ENCODE data around the gene KCNK2. TPM values are rescaled to one million over a fixed set of nuclear protein-coding genes. Genes with fewer than 3 reads are reported as not detected.

The KCNK2 gene
- polyA plus RNA-seq, 1 donor (not counting 4 experiments of a cell fraction or from before 2014, with no cell fraction given) = 0.10 TPM

DNA sequence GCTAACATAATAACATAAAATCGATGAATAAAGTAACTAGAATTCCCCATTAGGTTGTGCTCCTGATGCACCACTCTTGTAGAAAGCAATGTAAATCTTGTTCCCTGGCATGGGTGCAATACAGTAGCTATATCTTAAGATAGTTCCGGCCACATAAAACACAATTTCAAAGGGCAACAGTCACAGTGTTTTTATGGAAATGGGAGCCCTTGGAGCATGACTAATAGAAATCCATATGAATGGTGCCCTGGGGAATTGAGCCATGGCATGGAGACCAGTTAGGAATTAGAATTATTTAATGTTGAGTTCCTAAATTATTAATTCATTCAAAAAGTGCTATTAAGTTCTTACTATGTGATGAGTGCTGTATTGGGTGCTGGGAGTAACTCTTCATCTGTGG is 118.7 kb downstream of the KCNK2 start:
- Histone ChIP-seq H3K36me3 (ENCODE audit: control insufficient read depth in 2 of 2, extremely low read depth in 1 of 2, insufficient read depth in 2 of 2, low read length in 2 of 2) (no peaks in the 10 kb centered on the region), H3K27ac (ENCODE audit: control insufficient read depth, insufficient read depth, low read length) (no peak overlapping the region), H3K4me1 (ENCODE audit: control insufficient read depth, extremely low read depth, insufficient read depth, low read length) (no peaks in the 10 kb centered on the region), H3K9ac (ENCODE audit: control insufficient read depth, extremely low read depth, insufficient read depth, low read length) (no peak overlapping the region), H3K79me2 (ENCODE audit: control insufficient read depth, insufficient read depth, low read length) (no peaks in the 10 kb centered on the region), H3K4me2 (ENCODE audit: control insufficient read depth, extremely low read depth, insufficient read depth, low read depth, low read length) (no peak overlapping the region), H4K20me1 (ENCODE audit: control insufficient read depth, extremely low read depth, insufficient read depth, low read length) (no peaks in the 10 kb centered on the region), H3K9me3 (ENCODE audit: control insufficient read depth, low read depth, low read length) (no peaks in the 10 kb centered on the region), H2AFZ (ENCODE audit: control insufficient read depth, low read length) (no peak overlapping the region), H3K27me3 (ENCODE audit: control insufficient read depth, extremely low read depth, insufficient read depth, low read length) (no peaks in the 10 kb centered on the region), H3K4me3 (ENCODE audit: control insufficient read depth in 2 of 3, extremely low read depth in 1 of 3, insufficient read depth in 2 of 3, low read depth in 1 of 3, low read length in 3 of 3) (no peak overlapping the region), H3K9me1 (ENCODE audit: control insufficient read depth, extremely low read depth, insufficient read depth, low read length) (no peaks in the 10 kb centered on the region)
- DNase-seq (ENCODE audit: low read depth, low spot score) (no peak), FAIRE-seq (no peak)
- no peak for TF ChIP-seq EZH2 (IDR thresholded peaks at IDR 0.05; ENCODE audit: low read length)
- TF ChIP-seq, protein P1, sequence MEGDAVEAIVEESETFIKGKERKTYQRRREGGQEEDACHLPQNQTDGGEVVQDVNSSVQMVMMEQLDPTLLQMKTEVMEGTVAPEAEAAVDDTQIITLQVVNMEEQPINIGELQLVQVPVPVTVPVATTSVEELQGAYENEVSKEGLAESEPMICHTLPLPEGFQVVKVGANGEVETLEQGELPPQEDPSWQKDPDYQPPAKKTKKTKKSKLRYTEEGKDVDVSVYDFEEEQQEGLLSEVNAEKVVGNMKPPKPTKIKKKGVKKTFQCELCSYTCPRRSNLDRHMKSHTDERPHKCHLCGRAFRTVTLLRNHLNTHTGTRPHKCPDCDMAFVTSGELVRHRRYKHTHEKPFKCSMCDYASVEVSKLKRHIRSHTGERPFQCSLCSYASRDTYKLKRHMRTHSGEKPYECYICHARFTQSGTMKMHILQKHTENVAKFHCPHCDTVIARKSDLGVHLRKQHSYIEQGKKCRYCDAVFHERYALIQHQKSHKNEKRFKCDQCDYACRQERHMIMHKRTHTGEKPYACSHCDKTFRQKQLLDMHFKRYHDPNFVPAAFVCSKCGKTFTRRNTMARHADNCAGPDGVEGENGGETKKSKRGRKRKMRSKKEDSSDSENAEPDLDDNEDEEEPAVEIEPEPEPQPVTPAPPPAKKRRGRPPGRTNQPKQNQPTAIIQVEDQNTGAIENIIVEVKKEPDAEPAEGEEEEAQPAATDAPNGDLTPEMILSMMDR (optimal IDR thresholded peaks at IDR 0.05 in 1 of 3, IDR thresholded peaks at IDR 0.05 in 1 of 3, conservative IDR thresholded peaks at IDR 0.05 in 1 of 3; ENCODE audit: extremely low read depth in 1 of 3, insufficient read depth in 2 of 3, low read length in 3 of 3) = no peak
- dilution Hi-C loops (cut with MboI; ENCODE audit: extremely low pct_ligation_motif_present, low sequenced_read_pairs) = no loop called here

DNA sequence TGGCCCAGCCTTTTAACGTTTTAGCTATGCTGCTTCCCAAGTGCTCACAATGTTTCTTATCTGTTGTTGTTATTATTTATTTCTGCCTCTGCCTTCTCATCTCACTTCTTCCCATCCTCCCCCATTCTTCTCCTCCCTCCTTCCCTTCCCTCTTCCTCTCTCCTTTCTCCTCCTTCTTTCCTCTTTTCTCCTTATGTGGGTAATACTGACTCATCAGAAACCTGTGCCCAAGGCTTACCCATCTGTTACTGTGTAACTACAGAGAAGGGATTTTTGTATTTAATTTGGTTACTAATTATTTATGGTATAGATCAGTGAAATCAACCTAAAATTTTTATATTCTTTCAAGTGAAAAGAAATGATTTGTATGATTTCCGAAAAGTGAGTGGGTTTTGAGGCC is 120.3 kb downstream of the KCNK2 start:
- DNase-seq (ENCODE audit: low read depth, low spot score) (no peak), FAIRE-seq (no peak)
- Histone ChIP-seq H3K4me2 (ENCODE audit: control insufficient read depth, extremely low read depth, insufficient read depth, low read depth, low read length) (no peak overlapping the region), H3K27ac (ENCODE audit: control insufficient read depth, insufficient read depth, low read length) (no peak overlapping the region), H3K27me3 (ENCODE audit: control insufficient read depth, extremely low read depth, insufficient read depth, low read length) (no peaks in the 10 kb centered on the region), H3K4me3 (ENCODE audit: control insufficient read depth in 2 of 3, extremely low read depth in 1 of 3, insufficient read depth in 2 of 3, low read depth in 1 of 3, low read length in 3 of 3) (no peak overlapping the region), H4K20me1 (ENCODE audit: control insufficient read depth, extremely low read depth, insufficient read depth, low read length) (no peaks in the 10 kb centered on the region), H3K4me1 (ENCODE audit: control insufficient read depth, extremely low read depth, insufficient read depth, low read length) (no peaks in the 10 kb centered on the region), H2AFZ (ENCODE audit: control insufficient read depth, low read length) (no peak overlapping the region), H3K79me2 (ENCODE audit: control insufficient read depth, insufficient read depth, low read length) (no peaks in the 10 kb centered on the region), H3K9me3 (ENCODE audit: control insufficient read depth, low read depth, low read length) (no peaks in the 10 kb centered on the region), H3K9me1 (ENCODE audit: control insufficient read depth, extremely low read depth, insufficient read depth, low read length) (no peaks in the 10 kb centered on the region), H3K36me3 (ENCODE audit: control insufficient read depth in 2 of 2, extremely low read depth in 1 of 2, insufficient read depth in 2 of 2, low read length in 2 of 2) (no peaks in the 10 kb centered on the region), H3K9ac (ENCODE audit: control insufficient read depth, extremely low read depth, insufficient read depth, low read length) (no peak overlapping the region)
- dilution Hi-C loops (cut with MboI; ENCODE audit: extremely low pct_ligation_motif_present, low sequenced_read_pairs) = no loop called here
- TF ChIP-seq, protein P1 (optimal IDR thresholded peaks at IDR 0.05 in 1 of 3, IDR thresholded peaks at IDR 0.05 in 1 of 3, conservative IDR thresholded peaks at IDR 0.05 in 1 of 3; ENCODE audit: extremely low read depth in 1 of 3, insufficient read depth in 2 of 3, low read length in 3 of 3) = no peak
- no peak for TF ChIP-seq EZH2 (IDR thresholded peaks at IDR 0.05; ENCODE audit: low read length)

Measured in keratinocyte (primary cell).